HFF-Myc (cell line): ENCODE measurements around the gene AQP12B.

Experiments used
- DNase-seq: peaks from one replicate; pipeline ENCODE4 v3.0.0-alpha.2; 2011; ENCODE audit warnings: low read depth; ENCODE audit errors: extremely low read depth
- H3K4me3 ChIP-seq: replicated peaks from 2 replicates; pipeline ENCODE4 v1.5.1; 2011; ENCODE audit warnings: low read depth, mild to moderate bottlenecking, control low read depth, low read length
- CTCF ChIP-seq: IDR thresholded peaks from 2 replicates; pipeline ENCODE4 v1.5.1; 2012; ENCODE audit warnings: mild to moderate bottlenecking, low read depth, low read length, control low read depth; ENCODE audit errors: missing control alignments

Gene AQP12B

GRCh38 chr2:240651185-240651584 is 31.5 kb downstream of the AQP12B start:
- no peak for TF ChIP-seq CTCF
- no peak overlapping the region for H3K4me3 ChIP-seq
- DNase-seq = no peak

- TF ChIP-seq CTCF = no peak
- no peak overlapping the region for H3K4me3 ChIP-seq
- no peak for DNase-seq
Measured at GRCh38 chr2:240650254-240650965, 32.3 kb downstream of the AQP12B start.

- TF ChIP-seq CTCF = no peak
- DNase-seq = no peak
- H3K4me3 ChIP-seq = no peak overlapping the region
Measured at GRCh38 chr2:240649331-240649730, 33.4 kb downstream of the AQP12B start.

GRCh38 chr2:240648650-240649275 is 33.9 kb downstream of the AQP12B start:
- TF ChIP-seq CTCF = no peak
- no peak for DNase-seq
- H3K4me3 ChIP-seq = no peak overlapping the region

GRCh38 chr2:240648155-240648649 is 34.5 kb downstream of the AQP12B start:
- H3K4me3 ChIP-seq = no peak overlapping the region
- DNase-seq = no peak
- no peak for TF ChIP-seq CTCF

GRCh38 chr2:240647503-240648154 is 35.1 kb downstream of the AQP12B start:
- TF ChIP-seq CTCF = no peak
- no peak overlapping the region for H3K4me3 ChIP-seq
- DNase-seq = no peak
